GM12873 (cell line): Measurements from ENCODE around the gene KIF2A.

Source experiments
- CTCF ChIP-seq: IDR thresholded peaks from 2 replicates; pipeline ENCODE4 v1.5.1; 2012; ENCODE audit warnings: low read depth, mild to moderate bottlenecking, moderate library complexity, low read length, control low read depth; ENCODE audit not compliant: insufficient read depth; ENCODE audit errors: missing control alignments

KIF2A gene

GRCh38 chr5:62432621-62433064 lies 126.6 kb downstream of the KIF2A start:
- no peak for TF ChIP-seq CTCF
